ENCODE results near the gene ZNF641. TPM values are rescaled to one million over a fixed set of nuclear protein-coding genes. Genes with fewer than 3 reads are reported as not detected.
A peak's percentile ranks its signal among the peaks of the same experiment; 100 is the strongest.
"Not testable (repeated sequence)": the region's sequence is repeated elsewhere in the genome, so short reads cannot be mapped to it uniquely, and the experiment has no call there.

Gene ZNF641
- total RNA-seq, 2 experiments from 2014 or later, result 12.6 to 16.2 TPM

GRCh38 chr12:48352157-48352760 lies 1.5 kb upstream of the ZNF641 start:
- H3K9me3 Mint-ChIP-seq (ENCODE audit: low read depth), result no peaks in the 10 kb centered on the region
- CTCF ChIA-PET, result no interaction called here
- H3K4me1 Mint-ChIP-seq, result peaks cover 12% of the 10 kb centered on the region
- H3K27ac Mint-ChIP-seq, result no peak overlapping the region
- no peak for ATAC-seq
- DNase-seq, result no peak
- peaks cover 3% of the 10 kb centered on the region for H3K27me3 Mint-ChIP-seq
- peaks cover 8% of the 10 kb centered on the region for H3K36me3 Mint-ChIP-seq
- H3K4me3 Mint-ChIP-seq, result no peak overlapping the region

DNA sequence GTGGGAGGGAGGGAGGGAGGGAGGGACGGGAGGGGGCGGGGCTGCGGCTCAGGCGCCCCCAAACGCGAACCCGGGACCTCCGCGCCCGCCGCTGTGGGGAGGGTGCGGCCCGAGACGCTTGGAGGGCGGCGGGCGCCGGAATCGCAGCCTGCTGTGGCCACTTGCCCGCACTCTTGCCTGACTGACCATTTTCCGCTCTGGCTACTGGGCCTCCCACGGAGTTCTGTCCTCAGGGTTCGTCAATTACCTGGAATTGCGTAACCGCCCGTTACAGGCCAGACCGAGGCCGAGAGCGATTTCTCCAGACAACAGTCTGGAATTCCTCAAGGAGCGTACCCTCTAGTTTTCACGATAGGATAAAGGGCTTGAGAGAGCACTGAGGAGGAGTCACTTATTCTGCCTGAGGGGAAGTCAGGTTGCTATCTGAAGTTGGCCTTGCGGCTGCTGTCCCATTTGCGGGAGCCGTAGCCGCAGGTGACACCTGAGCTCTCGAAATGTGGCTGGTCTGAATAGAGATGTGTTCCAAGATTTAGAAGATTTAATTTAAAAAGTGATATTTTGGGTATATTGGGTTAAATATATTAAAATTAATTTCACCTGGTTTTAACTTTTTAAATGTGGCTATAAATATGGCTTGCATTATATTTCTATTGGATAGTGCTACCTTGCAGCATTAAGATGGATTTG lies 446 bp upstream of the ZNF641 start:
- peak overlapping the region; percentile 74 for H3K27ac Mint-ChIP-seq
- ATAC-seq (no peak), DNase-seq (no peak)
- H3K36me3 Mint-ChIP-seq, result peaks cover 15% of the 10 kb centered on the region
- CTCF ChIA-PET, result no interaction called here
- peaks cover 3% of the 10 kb centered on the region for H3K27me3 Mint-ChIP-seq
- peak overlapping the region; percentile 73 for H3K4me3 Mint-ChIP-seq
- peaks cover 12% of the 10 kb centered on the region for H3K4me1 Mint-ChIP-seq
- H3K9me3 Mint-ChIP-seq (ENCODE audit: low read depth), result no peaks in the 10 kb centered on the region

DNA sequence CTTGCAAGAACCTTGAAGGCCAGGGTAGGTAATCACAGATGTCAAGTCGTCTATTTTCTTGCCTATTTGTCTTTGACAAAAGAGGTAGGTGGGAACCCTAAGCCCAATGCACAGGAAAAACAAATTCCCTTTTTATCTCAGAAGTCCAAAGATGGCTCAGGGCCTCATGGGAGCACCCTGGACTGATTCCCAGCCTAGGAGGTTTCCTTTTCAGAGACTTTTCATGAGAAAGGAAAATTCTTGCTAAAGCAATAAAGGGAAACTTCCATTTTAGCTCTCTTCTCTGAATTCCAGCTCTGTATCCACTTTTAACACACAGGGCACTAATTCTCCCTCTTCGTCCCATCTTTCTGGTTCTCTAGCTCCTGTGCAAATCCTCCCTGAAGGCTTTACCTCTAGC lies 1.2 kb downstream of the ZNF641 start:
- peaks cover 12% of the 10 kb centered on the region for H3K4me1 Mint-ChIP-seq
- H3K27ac Mint-ChIP-seq, result no peak overlapping the region
- DNase-seq (no peak), ATAC-seq (no peak)
- CTCF ChIA-PET, result no interaction called here
- peaks cover 28% of the 10 kb centered on the region for H3K36me3 Mint-ChIP-seq
- H3K27me3 Mint-ChIP-seq, result peaks cover 3% of the 10 kb centered on the region
- no peaks in the 10 kb centered on the region for H3K9me3 Mint-ChIP-seq (ENCODE audit: low read depth)
- H3K4me3 Mint-ChIP-seq, result peak overlapping the region; percentile 95

DNA sequence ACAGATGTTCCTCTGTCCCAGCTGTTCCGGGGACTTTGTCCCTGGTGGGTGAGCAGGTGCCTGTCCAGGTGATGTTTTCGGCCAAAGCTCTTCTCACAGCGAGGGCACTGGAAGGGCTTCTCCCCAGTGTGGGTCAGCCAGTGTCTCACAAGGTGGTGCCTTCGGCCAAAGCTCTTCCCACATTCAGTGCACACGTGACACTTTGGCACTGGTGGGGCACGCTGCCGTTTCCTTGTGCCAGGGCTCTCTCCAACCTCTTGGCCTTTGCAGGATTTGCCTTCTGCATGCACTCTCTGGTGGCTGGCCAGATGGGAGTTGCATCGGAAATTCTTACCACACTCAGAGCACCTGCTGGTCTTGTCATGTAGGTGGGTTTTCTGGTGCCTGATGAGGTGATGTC lies 7.7 kb downstream of the ZNF641 start:
- Mint-ChIP-seq H3K27me3 (no peaks in the 10 kb centered on the region), H3K4me1 (no peaks in the 10 kb centered on the region), H3K27ac (no peak overlapping the region), H3K36me3 (peaks cover 53% of the 10 kb centered on the region), H3K4me3 (no peak overlapping the region), H3K9me3 (ENCODE audit: low read depth) (no peaks in the 10 kb centered on the region)
- DNase-seq (no peak), ATAC-seq (no peak)
- CTCF ChIA-PET, result no interaction called here

DNA sequence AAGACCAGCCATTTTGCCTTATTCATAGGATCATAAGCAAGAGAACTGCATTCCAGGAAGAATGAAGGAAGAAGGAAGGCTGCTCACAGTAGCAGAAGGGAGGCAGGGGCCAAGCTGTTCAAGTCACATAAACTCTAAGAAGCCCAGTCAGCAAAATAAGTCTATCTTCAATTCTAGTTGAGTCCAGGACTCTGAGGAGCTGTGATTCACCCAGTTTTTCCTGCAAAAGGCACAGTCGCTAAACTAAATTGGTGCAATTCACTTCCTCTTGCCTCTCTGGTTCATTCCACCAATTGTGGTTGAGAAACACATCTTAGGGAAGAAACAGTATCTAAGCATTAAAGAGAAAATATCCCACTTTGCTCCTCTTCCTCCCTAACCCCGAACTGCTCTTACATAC lies 9.8 kb downstream of the ZNF641 start:
- Mint-ChIP-seq H3K27me3 (no peaks in the 10 kb centered on the region), H3K36me3 (peaks cover 46% of the 10 kb centered on the region)
- CTCF ChIA-PET, result no interaction called here

DNA sequence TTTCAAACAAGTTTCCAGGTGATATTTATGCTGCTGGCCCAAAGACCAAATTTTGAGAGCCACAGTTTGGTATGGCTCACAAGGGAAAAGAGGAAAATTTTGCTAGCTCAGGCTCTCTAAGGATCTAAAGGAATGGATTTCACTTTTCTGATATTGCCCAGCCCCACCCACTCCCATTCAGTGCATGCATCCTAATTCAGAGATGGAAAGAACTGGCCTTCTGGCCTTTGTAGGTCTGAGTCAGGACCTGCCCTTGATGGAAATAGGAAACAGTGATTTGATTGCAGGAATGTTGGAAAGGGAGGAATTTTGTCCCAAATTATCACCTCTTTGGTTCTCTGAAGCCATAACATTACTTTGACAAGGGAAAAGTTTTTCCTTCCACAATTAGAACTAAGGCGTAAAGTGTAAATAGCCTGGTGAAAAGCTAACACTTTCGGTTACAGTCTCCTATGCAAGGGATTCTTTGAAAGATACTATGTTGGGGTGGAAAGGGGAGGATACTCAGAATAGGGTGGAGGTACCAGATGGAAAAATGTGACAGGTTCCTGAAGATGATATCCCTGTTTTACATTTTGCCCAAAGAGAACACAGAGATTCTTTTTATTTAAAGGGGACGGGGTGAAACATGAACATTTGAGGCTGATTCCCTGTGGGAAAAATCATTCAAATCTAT lies 11.1 kb downstream of the ZNF641 start:
- no peaks in the 10 kb centered on the region for H3K27me3 Mint-ChIP-seq
- DNase-seq, result no peak
- no peak overlapping the region for H3K27ac Mint-ChIP-seq
- H3K9me3 Mint-ChIP-seq (ENCODE audit: low read depth), result no peaks in the 10 kb centered on the region
- no peaks in the 10 kb centered on the region for H3K4me1 Mint-ChIP-seq
- H3K36me3 Mint-ChIP-seq, result peaks cover 35% of the 10 kb centered on the region
- no peak for ATAC-seq
- CTCF ChIA-PET, result no interaction called here
- no peak overlapping the region for H3K4me3 Mint-ChIP-seq

More for the DNA sequence above, 9.8 kb downstream of the ZNF641 start:
- no peaks in the 10 kb centered on the region for H3K4me1 Mint-ChIP-seq
- DNase-seq (no peak), ATAC-seq (no peak)
- no peaks in the 10 kb centered on the region for H3K9me3 Mint-ChIP-seq (ENCODE audit: low read depth)
- no peak overlapping the region for H3K27ac Mint-ChIP-seq
- no peak overlapping the region for H3K4me3 Mint-ChIP-seq

DNA sequence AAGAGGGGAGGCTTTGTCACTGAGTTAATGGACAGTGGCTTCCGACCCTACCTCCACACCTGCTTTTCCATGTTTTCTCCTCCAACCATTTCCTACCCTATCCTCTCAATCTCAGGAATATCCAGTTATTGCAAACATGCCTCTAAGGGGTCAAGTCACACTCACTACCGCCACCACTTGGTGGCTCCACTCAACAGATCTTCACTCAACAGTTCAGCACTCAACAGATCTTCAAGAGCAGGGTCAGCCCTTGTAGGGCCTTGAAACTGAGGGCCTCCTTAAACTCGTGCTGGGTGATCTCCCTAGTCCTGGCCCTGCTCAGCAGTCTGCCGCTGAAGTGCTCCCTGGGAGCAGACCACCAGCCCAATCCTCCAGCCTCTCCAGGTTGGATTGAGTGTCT lies 14.2 kb downstream of the ZNF641 start:
- no peak overlapping the region for H3K27ac Mint-ChIP-seq
- CTCF ChIA-PET, result no interaction called here
- no peak overlapping the region for H3K4me3 Mint-ChIP-seq
- peaks cover 15% of the 10 kb centered on the region for H3K36me3 Mint-ChIP-seq
- no peaks in the 10 kb centered on the region for H3K9me3 Mint-ChIP-seq (ENCODE audit: low read depth)
- DNase-seq (no peak), ATAC-seq (no peak)
- H3K4me1 Mint-ChIP-seq, result no peaks in the 10 kb centered on the region
- H3K27me3 Mint-ChIP-seq, result no peaks in the 10 kb centered on the region

- Mint-ChIP-seq H3K27me3 (no peaks in the 10 kb centered on the region), H3K4me1 (no peaks in the 10 kb centered on the region), H3K9me3 (ENCODE audit: low read depth) (no peaks in the 10 kb centered on the region), H3K36me3 (peaks cover 14% of the 10 kb centered on the region), H3K27ac (no peak overlapping the region), H3K4me3 (no peak overlapping the region)
- CTCF ChIA-PET, result interaction anchor here (1.6 kb wide), 1 partner anchor 282 kb away, joined by 4 read pairs; no protein-coding TSS in a partner anchor
- DNase-seq (no peak), ATAC-seq (no peak)
These were observed 14.7 kb downstream of the ZNF641 start for GRCh38 chr12:48336061-48336460.

DNA sequence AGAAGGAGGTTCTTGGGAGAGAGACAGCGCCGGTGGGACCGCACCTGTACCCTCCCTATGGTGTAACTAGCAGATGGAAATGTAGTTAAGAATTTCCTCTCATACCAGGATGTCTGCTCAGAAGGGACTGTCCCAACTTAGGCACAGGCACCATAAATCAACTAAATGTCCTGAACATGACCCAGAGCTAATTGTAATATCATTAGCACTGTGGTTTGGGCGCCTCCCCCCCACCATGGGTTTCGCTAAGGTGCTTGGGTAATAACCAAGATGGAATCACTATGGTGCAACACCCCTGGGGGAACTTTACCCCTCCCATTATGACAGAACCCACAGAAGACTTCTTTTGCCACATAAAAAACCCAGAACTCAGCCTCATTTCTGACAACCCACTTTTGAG lies 15.9 kb downstream of the ZNF641 start:
- Mint-ChIP-seq H3K4me3 (no peak overlapping the region), H3K27ac (no peak overlapping the region), H3K4me1 (no peaks in the 10 kb centered on the region), H3K9me3 (ENCODE audit: low read depth) (no peaks in the 10 kb centered on the region), H3K27me3 (no peaks in the 10 kb centered on the region), H3K36me3 (peaks cover 7% of the 10 kb centered on the region)
- ATAC-seq (no peak), DNase-seq (no peak)
- CTCF ChIA-PET, result interaction anchor here (1.6 kb wide), 1 partner anchor 283 kb away, joined by 4 read pairs; no protein-coding TSS in a partner anchor

- H3K27me3 Mint-ChIP-seq; H3K27ac Mint-ChIP-seq; DNase-seq; H3K4me3 Mint-ChIP-seq; H3K4me1 Mint-ChIP-seq; H3K36me3 Mint-ChIP-seq; H3K9me3 Mint-ChIP-seq (ENCODE audit: low read depth); ATAC-seq; CTCF ChIA-PET: not testable (repeated sequence)
These were observed 17.0 kb downstream of the ZNF641 start for GRCh38 chr12:48333680-48334079.

DNA sequence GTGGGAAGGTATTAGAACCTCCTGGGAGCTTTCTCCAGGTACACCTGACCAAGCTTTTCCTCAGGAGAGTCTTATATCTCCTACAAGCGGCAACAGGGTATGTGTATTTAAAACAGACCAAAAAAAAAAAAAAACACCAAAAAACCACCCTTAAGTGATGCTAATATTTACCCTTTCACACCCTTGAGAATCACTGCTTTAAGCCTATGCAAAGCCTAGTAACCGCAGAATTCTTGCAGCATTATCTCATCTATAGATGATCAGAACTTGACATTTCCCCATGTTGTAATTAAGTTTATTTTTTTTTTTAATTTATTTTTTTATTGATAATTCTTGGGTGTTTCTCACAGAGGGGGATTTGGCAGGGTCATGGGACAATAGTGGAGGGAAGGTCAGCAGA lies 19.3 kb downstream of the ZNF641 start:
- no peaks in the 10 kb centered on the region for H3K36me3 Mint-ChIP-seq
- no peak overlapping the region for H3K27ac Mint-ChIP-seq
- DNase-seq (no peak), ATAC-seq (no peak)
- no peak overlapping the region for H3K4me3 Mint-ChIP-seq
- no peaks in the 10 kb centered on the region for H3K9me3 Mint-ChIP-seq (ENCODE audit: low read depth)
- H3K27me3 Mint-ChIP-seq, result peaks cover 6% of the 10 kb centered on the region
- CTCF ChIA-PET, result no interaction called here
- H3K4me1 Mint-ChIP-seq, result no peaks in the 10 kb centered on the region

GRCh38 chr12:48329199-48329939 lies 21.4 kb downstream of the ZNF641 start:
- H3K27ac Mint-ChIP-seq, result no peak overlapping the region
- peaks cover 2% of the 10 kb centered on the region for H3K9me3 Mint-ChIP-seq (ENCODE audit: low read depth)
- DNase-seq, result no peak
- no peak for ATAC-seq
- CTCF ChIA-PET, result no interaction called here
- H3K4me3 Mint-ChIP-seq, result no peak overlapping the region
- peaks cover 12% of the 10 kb centered on the region for H3K27me3 Mint-ChIP-seq
- H3K4me1 Mint-ChIP-seq, result no peaks in the 10 kb centered on the region
- H3K36me3 Mint-ChIP-seq, result no peaks in the 10 kb centered on the region

DNA sequence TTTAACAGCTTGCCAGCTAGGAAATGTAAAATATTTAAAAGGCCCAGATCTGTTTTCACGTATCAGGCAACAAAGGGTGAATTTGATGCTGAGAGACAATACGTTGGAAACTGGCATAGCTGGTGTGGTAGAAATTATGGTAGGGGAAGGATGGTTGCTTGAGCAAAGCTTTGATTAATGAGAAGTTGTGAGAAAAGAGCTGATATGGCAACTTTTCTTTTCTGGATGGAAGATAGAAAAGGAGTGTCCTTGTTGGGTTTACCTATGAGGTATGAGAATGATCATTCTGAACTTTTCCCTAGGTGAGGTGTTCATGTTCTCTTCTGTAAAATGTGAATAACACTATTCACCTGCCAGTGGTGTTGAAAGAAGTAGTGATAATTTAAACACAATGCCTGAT lies 34.2 kb downstream of the ZNF641 start:
- CTCF ChIA-PET, result no interaction called here
- Mint-ChIP-seq H3K4me1 (no peaks in the 10 kb centered on the region), H3K27me3 (no peaks in the 10 kb centered on the region), H3K4me3 (no peak overlapping the region), H3K27ac (no peak overlapping the region), H3K36me3 (peaks cover 4% of the 10 kb centered on the region), H3K9me3 (ENCODE audit: low read depth) (peaks cover 9% of the 10 kb centered on the region)
- DNase-seq, result no peak
- ATAC-seq, result no peak

Data from activated CD8-positive, alpha-beta memory T cell treated with anti-CD3 and anti-CD28 coated beads, Interleukin-2, amount 10 ng/mL, durations not matched to agents 7 days and 5 days (primary cell).